ENCODE measurements around the gene HLA-DMB.
A peak's percentile ranks its signal among the peaks of the same experiment; 100 is the strongest.

HLA-DMB gene

DNA sequence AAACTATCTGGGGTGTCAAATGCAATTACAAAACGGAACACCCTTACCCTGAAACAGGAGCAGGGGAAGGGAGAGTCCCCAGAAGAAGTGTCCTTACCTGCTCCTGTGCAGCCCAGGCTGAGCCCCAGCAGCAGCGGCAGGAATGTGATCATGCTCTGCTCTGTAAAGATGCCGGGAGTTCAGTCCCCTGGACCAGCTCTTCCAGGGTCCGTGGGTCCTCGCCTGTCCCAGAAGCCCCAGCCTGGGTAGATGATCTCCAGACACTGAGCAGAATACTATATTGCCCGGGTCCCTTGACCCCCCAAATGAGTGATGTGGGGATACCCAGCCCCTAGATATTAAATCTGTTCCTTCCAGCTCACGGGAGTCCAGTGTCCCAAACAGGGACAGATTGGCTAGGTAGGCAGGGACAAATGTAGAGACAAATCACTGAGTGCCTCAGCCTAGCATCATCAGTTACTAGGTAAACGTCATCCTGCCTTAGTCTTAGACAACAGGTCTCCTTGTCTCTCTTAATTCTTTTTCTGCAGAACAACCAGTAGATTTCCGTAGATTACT, at the start of gene HLA-DMB:
HLA-DMB (minus strand) TSS at position 373 of the 558 bp plus-strand sequence; CDS start at position 152, 221 bp downstream.
- Histone ChIP-seq H3K27me3 (ENCODE audit: control insufficient read depth in 1 of 2, insufficient read depth in 2 of 2, low read length in 2 of 2) (peaks cover 0 to 5% of the 10 kb centered on the region in 2 donors), H3K9me3 (ENCODE audit: control insufficient read depth in 2 of 2, low read length in 2 of 2) (no peaks in the 10 kb centered on the region), H3K4me1 (ENCODE audit: control insufficient read depth, insufficient read depth, low read length) (no peaks in the 10 kb centered on the region), H3K36me3 (ENCODE audit: control insufficient read depth in 2 of 2, insufficient read depth in 2 of 2, low read length in 2 of 2) (peaks cover 0 to 6% of the 10 kb centered on the region in 2 donors), H3K4me3 (ENCODE audit: low read length in 2 of 2) (peak within 1 kb of the TSS; percentile 49 to 70), H3K9ac (ENCODE audit: low read length in 2 of 2) (peak within 1 kb of the TSS; percentile 13), H3K27ac (ENCODE audit: low read length) (no peak within 1 kb of the TSS)

DNA sequence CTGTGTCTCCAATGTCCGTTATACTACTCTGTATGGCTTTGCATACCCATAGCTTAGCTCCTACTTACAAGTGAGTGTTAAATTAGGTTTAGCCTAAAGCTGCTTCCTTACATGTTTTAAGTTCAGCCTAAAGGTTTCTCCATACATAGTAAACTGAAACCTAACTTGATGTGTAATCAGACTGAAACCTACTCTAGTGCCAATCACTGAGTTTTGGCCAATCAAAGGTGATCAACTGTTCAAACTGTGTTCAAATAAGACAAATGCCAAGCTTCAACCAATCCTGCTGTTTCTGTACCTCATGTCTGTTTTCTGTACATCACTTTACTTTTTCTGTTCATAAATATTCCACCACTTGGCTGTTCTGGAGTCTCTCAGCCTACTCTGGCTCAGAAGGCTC, 48.5 kb upstream of the HLA-DMB start:
- no peaks in the 10 kb centered on the region for H3K9me3 ChIP-seq (ENCODE audit: control insufficient read depth in 2 of 2, low read length in 2 of 2)

DNA sequence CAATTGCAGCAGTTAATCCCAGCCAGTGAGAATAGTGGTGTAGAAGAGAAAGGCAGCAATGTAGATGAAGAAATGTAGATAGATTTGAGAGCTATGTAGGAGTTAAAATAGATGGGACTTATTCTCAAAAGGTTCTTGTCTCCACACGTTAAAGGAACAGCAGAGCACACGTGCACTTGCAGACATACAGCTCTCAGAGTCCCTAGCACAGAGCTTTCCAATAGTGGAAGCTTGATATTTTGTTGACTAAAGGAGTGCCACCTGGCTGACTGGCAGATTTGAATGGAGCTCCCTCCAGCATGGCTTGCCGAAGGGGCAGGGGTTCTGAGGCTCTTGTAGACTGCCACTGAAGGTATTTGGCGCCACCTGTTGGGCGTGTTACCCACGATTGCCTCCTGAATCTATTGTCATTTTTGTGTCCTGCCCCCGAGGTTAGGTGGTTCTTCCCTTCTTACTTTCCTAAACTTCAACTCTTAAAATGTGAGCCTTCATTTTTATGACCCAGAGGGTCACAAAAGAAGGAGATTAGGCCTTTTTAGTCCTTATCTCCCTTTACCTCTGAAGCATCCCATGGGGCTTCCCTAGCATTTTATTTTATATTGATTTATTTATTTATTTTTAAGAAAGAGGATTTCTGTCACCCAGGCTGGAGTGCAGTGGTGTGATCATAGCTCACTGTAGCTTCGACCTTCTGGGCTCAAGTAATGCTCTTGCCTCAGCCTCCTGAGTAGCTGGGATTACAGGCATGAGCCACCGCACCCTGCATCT, 44.0 kb upstream of the HLA-DMB start:
- H3K9ac ChIP-seq (ENCODE audit: low read length in 2 of 2): no peak overlapping the region
- peaks cover 9% of the 10 kb centered on the region for H3K4me1 ChIP-seq (ENCODE audit: control insufficient read depth, insufficient read depth, low read length)
- no peak overlapping the region for H3K27ac ChIP-seq (ENCODE audit: low read length)
- peaks cover 15 to 18% of the 10 kb centered on the region in 2 donors for H3K36me3 ChIP-seq (ENCODE audit: control insufficient read depth in 2 of 2, insufficient read depth in 2 of 2, low read length in 2 of 2)
- no peak overlapping the region for H3K4me3 ChIP-seq (ENCODE audit: low read length in 2 of 2)
- H3K27me3 ChIP-seq (ENCODE audit: control insufficient read depth in 1 of 2, insufficient read depth in 2 of 2, low read length in 2 of 2): no peaks in the 10 kb centered on the region
- no peaks in the 10 kb centered on the region for H3K9me3 ChIP-seq (ENCODE audit: control insufficient read depth in 2 of 2, low read length in 2 of 2)

More for the DNA sequence above, 48.5 kb upstream of the HLA-DMB start:
- H3K27me3 ChIP-seq (ENCODE audit: control insufficient read depth in 1 of 2, insufficient read depth in 2 of 2, low read length in 2 of 2): no peaks in the 10 kb centered on the region
- H3K4me3 ChIP-seq (ENCODE audit: low read length in 2 of 2): no peak overlapping the region
- H3K27ac ChIP-seq (ENCODE audit: low read length): no peak overlapping the region
- peaks cover 2% of the 10 kb centered on the region for H3K4me1 ChIP-seq (ENCODE audit: control insufficient read depth, insufficient read depth, low read length)
- H3K36me3 ChIP-seq (ENCODE audit: control insufficient read depth in 2 of 2, insufficient read depth in 2 of 2, low read length in 2 of 2): no peaks in the 10 kb centered on the region
- H3K9ac ChIP-seq (ENCODE audit: low read length in 2 of 2): no peak overlapping the region

GRCh38 chr6:32983964-32984621, 43.3 kb upstream of the HLA-DMB start:
- Histone ChIP-seq H3K36me3 (ENCODE audit: control insufficient read depth in 2 of 2, insufficient read depth in 2 of 2, low read length in 2 of 2) (peaks cover 21 to 25% of the 10 kb centered on the region in 2 donors), H3K4me3 (ENCODE audit: low read length in 2 of 2) (no peak overlapping the region), H3K9ac (ENCODE audit: low read length in 2 of 2) (no peak overlapping the region), H3K27ac (ENCODE audit: low read length) (no peak overlapping the region), H3K4me1 (ENCODE audit: control insufficient read depth, insufficient read depth, low read length) (peaks cover 9% of the 10 kb centered on the region), H3K27me3 (ENCODE audit: control insufficient read depth in 1 of 2, insufficient read depth in 2 of 2, low read length in 2 of 2) (no peaks in the 10 kb centered on the region), H3K9me3 (ENCODE audit: control insufficient read depth in 2 of 2, low read length in 2 of 2) (no peaks in the 10 kb centered on the region)

DNA sequence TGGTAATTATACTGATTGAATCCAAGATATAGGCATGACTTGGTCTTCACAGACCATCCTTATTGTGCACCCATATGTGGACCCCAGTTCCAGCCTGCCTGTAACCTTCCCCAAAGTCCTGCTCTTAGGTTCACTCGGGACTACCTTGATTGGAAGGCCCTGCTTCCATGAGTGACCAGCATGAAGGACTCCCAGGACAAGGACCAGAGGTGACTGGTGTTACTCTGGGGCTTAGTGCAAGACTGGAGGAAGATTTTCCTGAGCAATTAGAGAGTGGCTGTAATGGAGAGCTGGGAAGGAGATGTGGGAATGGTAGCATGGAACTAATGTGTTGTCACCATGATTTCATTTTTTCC, 42.6 kb upstream of the HLA-DMB start:
- peaks cover 11% of the 10 kb centered on the region for H3K4me1 ChIP-seq (ENCODE audit: control insufficient read depth, insufficient read depth, low read length)
- peak overlapping the region; percentile 49 for H3K27ac ChIP-seq (ENCODE audit: low read length)

DNA sequence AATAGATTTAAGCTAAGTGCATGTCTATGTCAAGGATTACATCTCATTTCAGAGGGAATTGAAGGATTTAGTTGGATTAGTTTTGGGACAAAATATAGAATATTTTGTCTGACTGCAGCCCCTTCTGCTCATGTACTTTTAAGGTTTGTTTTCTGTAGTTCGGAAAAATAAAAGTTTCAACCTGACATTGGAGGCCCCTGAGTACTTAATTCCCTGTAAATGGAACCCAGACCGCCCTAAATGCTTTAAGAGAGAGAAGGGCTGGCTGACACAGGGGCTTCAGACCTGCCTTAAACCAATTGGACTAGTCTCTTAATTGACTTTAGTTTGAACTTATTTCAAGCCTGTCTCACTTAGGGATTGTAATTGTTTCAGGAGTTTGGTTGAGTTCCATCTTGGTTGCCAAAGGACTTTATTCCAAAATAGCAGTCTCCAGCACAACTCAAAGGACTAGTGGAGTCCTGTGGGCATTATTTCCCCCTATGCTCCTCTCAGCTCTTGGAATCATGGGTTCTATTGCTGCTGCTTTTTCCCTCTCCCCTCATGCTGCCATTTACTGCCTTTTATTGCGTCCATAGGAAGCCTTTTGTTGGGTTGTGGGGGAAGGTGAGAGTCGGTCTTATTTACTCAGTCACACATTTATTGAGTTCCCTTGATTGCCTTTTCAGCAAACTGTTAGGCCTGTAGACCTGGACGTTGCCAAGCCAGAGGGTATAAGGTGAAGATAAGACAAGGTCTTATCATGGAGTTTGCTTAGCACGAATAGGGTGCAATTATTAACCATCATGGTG, 42.1 kb upstream of the HLA-DMB start:
- Histone ChIP-seq H3K9ac (ENCODE audit: low read length in 2 of 2) (peak overlapping the region in 1 of 2 donors; percentile 5), H3K27ac (ENCODE audit: low read length) (peak overlapping the region; percentile 49), H3K4me1 (ENCODE audit: control insufficient read depth, insufficient read depth, low read length) (peaks cover 12% of the 10 kb centered on the region), H3K9me3 (ENCODE audit: control insufficient read depth in 2 of 2, low read length in 2 of 2) (no peaks in the 10 kb centered on the region), H3K27me3 (ENCODE audit: control insufficient read depth in 1 of 2, insufficient read depth in 2 of 2, low read length in 2 of 2) (no peaks in the 10 kb centered on the region), H3K36me3 (ENCODE audit: control insufficient read depth in 2 of 2, insufficient read depth in 2 of 2, low read length in 2 of 2) (peaks cover 33 to 37% of the 10 kb centered on the region in 2 donors), H3K4me3 (ENCODE audit: low read length in 2 of 2) (no peak overlapping the region)

More for the DNA sequence above, 42.6 kb upstream of the HLA-DMB start:
- H3K27me3 ChIP-seq (ENCODE audit: control insufficient read depth in 1 of 2, insufficient read depth in 2 of 2, low read length in 2 of 2): no peaks in the 10 kb centered on the region
- H3K9ac ChIP-seq (ENCODE audit: low read length in 2 of 2): no peak overlapping the region
- H3K36me3 ChIP-seq (ENCODE audit: control insufficient read depth in 2 of 2, insufficient read depth in 2 of 2, low read length in 2 of 2): peaks cover 27 to 31% of the 10 kb centered on the region in 2 donors
- no peaks in the 10 kb centered on the region for H3K9me3 ChIP-seq (ENCODE audit: control insufficient read depth in 2 of 2, low read length in 2 of 2)
- H3K4me3 ChIP-seq (ENCODE audit: low read length in 2 of 2): no peak overlapping the region

- no peaks in the 10 kb centered on the region for H3K9me3 ChIP-seq (ENCODE audit: control insufficient read depth in 2 of 2, low read length in 2 of 2)
- H3K4me1 ChIP-seq (ENCODE audit: control insufficient read depth, insufficient read depth, low read length): peaks cover 18% of the 10 kb centered on the region
- H3K27ac ChIP-seq (ENCODE audit: low read length): peak overlapping the region; percentile 49
- H3K36me3 ChIP-seq (ENCODE audit: control insufficient read depth in 2 of 2, insufficient read depth in 2 of 2, low read length in 2 of 2): peaks cover 39 to 44% of the 10 kb centered on the region in 2 donors
- no peaks in the 10 kb centered on the region for H3K27me3 ChIP-seq (ENCODE audit: control insufficient read depth in 1 of 2, insufficient read depth in 2 of 2, low read length in 2 of 2)
- no peak overlapping the region for H3K4me3 ChIP-seq (ENCODE audit: low read length in 2 of 2)
- no peak overlapping the region for H3K9ac ChIP-seq (ENCODE audit: low read length in 2 of 2)
Measured at GRCh38 chr6:32982084-32982701, 41.4 kb upstream of the HLA-DMB start.

- no peak overlapping the region for H3K27ac ChIP-seq (ENCODE audit: low read length)
- peaks cover 31% of the 10 kb centered on the region for H3K4me1 ChIP-seq (ENCODE audit: control insufficient read depth, insufficient read depth, low read length)
- peaks cover 55 to 59% of the 10 kb centered on the region in 2 donors for H3K36me3 ChIP-seq (ENCODE audit: control insufficient read depth in 2 of 2, insufficient read depth in 2 of 2, low read length in 2 of 2)
Measured at GRCh38 chr6:32980488-32981038, 39.7 kb upstream of the HLA-DMB start.

DNA sequence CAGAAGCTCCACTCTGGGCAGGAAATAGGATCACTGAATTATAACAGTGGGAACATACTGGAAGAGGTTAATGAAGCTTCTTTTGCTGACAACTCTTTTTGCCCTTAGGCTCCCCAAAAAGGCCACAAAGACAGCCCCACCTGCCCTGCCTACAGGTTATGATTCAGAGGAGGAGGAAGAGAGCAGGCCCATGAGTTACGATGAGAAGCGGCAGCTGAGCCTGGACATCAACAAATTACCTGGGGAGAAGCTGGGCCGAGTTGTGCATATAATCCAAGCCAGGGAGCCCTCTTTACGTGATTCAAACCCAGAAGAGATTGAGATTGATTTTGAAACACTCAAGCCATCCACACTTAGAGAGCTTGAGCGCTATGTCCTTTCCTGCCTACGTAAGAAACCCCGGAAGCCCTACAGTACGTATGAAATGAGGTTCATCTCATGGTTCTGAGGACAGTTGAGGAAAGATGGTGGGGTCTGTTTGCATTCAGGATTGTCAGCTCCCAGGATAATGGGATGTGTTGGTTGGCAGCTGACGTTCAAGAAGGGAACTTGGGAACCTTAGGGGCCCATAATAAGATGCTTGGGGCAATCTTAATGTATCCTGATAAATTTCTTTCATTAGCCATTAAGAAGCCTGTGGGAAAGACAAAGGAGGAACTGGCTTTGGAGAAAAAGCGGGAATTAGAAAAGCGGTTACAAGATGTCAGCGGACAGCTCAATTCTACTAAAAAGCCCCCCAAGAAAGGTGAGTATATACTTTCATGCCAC, 39.1 kb upstream of the HLA-DMB start:
- H3K36me3 ChIP-seq (ENCODE audit: control insufficient read depth in 2 of 2, insufficient read depth in 2 of 2, low read length in 2 of 2): peaks cover 59 to 63% of the 10 kb centered on the region in 2 donors

More at GRCh38 chr6:32980488-32981038, 39.7 kb upstream of the HLA-DMB start:
- no peak overlapping the region for H3K4me3 ChIP-seq (ENCODE audit: low read length in 2 of 2)
- H3K9ac ChIP-seq (ENCODE audit: low read length in 2 of 2): no peak overlapping the region
- H3K9me3 ChIP-seq (ENCODE audit: control insufficient read depth in 2 of 2, low read length in 2 of 2): no peaks in the 10 kb centered on the region
- H3K27me3 ChIP-seq (ENCODE audit: control insufficient read depth in 1 of 2, insufficient read depth in 2 of 2, low read length in 2 of 2): no peaks in the 10 kb centered on the region

More for the DNA sequence above, 39.1 kb upstream of the HLA-DMB start:
- no peak overlapping the region for H3K4me3 ChIP-seq (ENCODE audit: low read length in 2 of 2)
- H3K27ac ChIP-seq (ENCODE audit: low read length): no peak overlapping the region
- H3K9ac ChIP-seq (ENCODE audit: low read length in 2 of 2): no peak overlapping the region
- H3K9me3 ChIP-seq (ENCODE audit: control insufficient read depth in 2 of 2, low read length in 2 of 2): no peaks in the 10 kb centered on the region
- H3K27me3 ChIP-seq (ENCODE audit: control insufficient read depth in 1 of 2, insufficient read depth in 2 of 2, low read length in 2 of 2): no peaks in the 10 kb centered on the region
- peaks cover 37% of the 10 kb centered on the region for H3K4me1 ChIP-seq (ENCODE audit: control insufficient read depth, insufficient read depth, low read length)
